ENCODE measurements around the gene NAA60.
"Not testable (repeated sequence)": the region's sequence is repeated elsewhere in the genome, so short reads cannot be mapped to it uniquely, and the experiment has no call there.

The NAA60 gene

GRCh38 chr16:3465301-3465700 is 21.8 kb downstream of the NAA60 start:
- no peak for DNase-seq

GRCh38 chr16:3465911-3466584 is 22.6 kb downstream of the NAA60 start:
- DNase-seq, result no peak

- no peak for DNase-seq
Observed at GRCh38 chr16:3467182-3467581, 23.7 kb downstream of the NAA60 start.

- DNase-seq, result no peak
Observed at GRCh38 chr16:3467921-3468320, 24.4 kb downstream of the NAA60 start.

- DNase-seq, result no peak
Observed at GRCh38 chr16:3468501-3468900, 25.0 kb downstream of the NAA60 start.

- no peak for DNase-seq
Observed at GRCh38 chr16:3469736-3470135, 26.3 kb downstream of the NAA60 start.

GRCh38 chr16:3470723-3471122 is 27.2 kb downstream of the NAA60 start:
- DNase-seq, result no peak

- no peak for DNase-seq
Observed at GRCh38 chr16:3471518-3472176, 28.2 kb downstream of the NAA60 start.

GRCh38 chr16:3472878-3473595 is 29.6 kb downstream of the NAA60 start:
- DNase-seq, result no peak

GRCh38 chr16:3473596-3473943 is 30.1 kb downstream of the NAA60 start:
- DNase-seq, result not testable (repeated sequence)

- no peak for DNase-seq
Observed at GRCh38 chr16:3474136-3474779, 30.8 kb downstream of the NAA60 start.

GRCh38 chr16:3474870-3475269 is 31.4 kb downstream of the NAA60 start:
- not testable (repeated sequence) for DNase-seq

GRCh38 chr16:3475604-3476375 is 32.3 kb downstream of the NAA60 start:
- DNase-seq, result no peak

GRCh38 chr16:3476409-3476808 is 32.9 kb downstream of the NAA60 start:
- no peak for DNase-seq

- DNase-seq, result no peak
Observed at GRCh38 chr16:3478242-3478925, 34.9 kb downstream of the NAA60 start.

- no peak for DNase-seq
Observed at GRCh38 chr16:3479654-3480216, 36.3 kb downstream of the NAA60 start.

- no peak for DNase-seq
Observed at GRCh38 chr16:3480901-3481695, 37.6 kb downstream of the NAA60 start.

- DNase-seq, result no peak
Observed at GRCh38 chr16:3481696-3482658, 38.5 kb downstream of the NAA60 start.

- DNase-seq, result no peak
Observed at GRCh38 chr16:3482659-3483241, 39.3 kb downstream of the NAA60 start.

All from activated CD4-positive, alpha-beta T cell treated with anti-CD3 and anti-CD28 coated beads for 4 hours (primary cell).